ENCODE data around the gene TRPC4AP.

Gene TRPC4AP

GRCh38 chr20:35017099-35017835 lies 75.3 kb downstream of the TRPC4AP start:
- Mint-ChIP-seq H3K27ac (no peak overlapping the region), H3K27me3 (no peaks in the 10 kb centered on the region)

DNA sequence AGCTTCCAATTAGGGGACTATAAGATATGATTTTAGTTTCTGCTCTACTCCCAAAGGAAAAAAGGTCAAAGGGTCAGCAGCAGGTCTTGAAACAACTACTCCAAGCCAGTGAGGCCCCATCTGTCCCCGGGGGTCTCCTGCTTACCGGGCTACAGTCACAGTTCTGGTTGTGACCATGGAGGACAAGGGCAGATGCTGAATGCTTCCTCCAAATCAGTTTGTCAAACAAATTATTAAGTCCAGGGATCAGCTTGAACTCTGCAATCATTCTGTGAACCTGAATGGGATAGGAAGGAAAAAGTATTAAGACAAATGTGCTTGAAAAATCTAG lies 76.8 kb downstream of the TRPC4AP start:
- H3K4me3 Mint-ChIP-seq = no peak overlapping the region
- no peak for ATAC-seq
- H3K27ac Mint-ChIP-seq = peak overlapping the region in 1 of 2 donors; percentile 88

More at GRCh38 chr20:35017099-35017835, 75.3 kb downstream of the TRPC4AP start:
- no peaks in the 10 kb centered on the region for H3K9me3 Mint-ChIP-seq
- no peaks in the 10 kb centered on the region for H3K4me1 Mint-ChIP-seq
- DNase-seq (no peak), ATAC-seq (no peak)
- no peak overlapping the region for H3K4me3 Mint-ChIP-seq

DNA sequence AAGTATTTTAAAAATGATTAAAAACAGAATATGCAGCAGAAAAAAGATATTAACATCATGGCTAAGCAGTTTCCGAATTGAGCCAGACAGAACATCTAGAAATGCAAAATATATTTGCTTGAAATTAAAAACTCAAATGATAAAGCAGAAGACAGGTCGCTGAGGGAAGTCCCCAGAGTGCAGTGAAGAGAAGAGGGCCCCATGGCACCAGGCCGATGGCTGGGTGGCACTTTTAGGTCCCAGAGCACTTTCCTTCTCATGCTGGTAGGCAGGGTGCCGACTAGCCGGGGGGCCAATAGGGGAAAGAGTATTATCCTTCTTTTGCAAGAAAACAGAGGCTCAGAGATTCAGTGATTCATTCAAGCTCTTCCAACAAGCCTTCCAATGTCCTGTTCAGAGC lies 78.1 kb downstream of the TRPC4AP start:
- Mint-ChIP-seq H3K9me3 (no peaks in the 10 kb centered on the region), H3K4me3 (no peak overlapping the region), H3K27ac (peak overlapping the region in 1 of 2 donors; percentile 65), H3K27me3 (no peaks in the 10 kb centered on the region), H3K4me1 (no peaks in the 10 kb centered on the region)
- ATAC-seq = no peak
- no peak for DNase-seq

More for the DNA sequence above, 76.8 kb downstream of the TRPC4AP start:
- no peak for DNase-seq
- no peaks in the 10 kb centered on the region for H3K27me3 Mint-ChIP-seq
- H3K4me1 Mint-ChIP-seq = no peaks in the 10 kb centered on the region
- no peaks in the 10 kb centered on the region for H3K9me3 Mint-ChIP-seq

GRCh38 chr20:35013421-35014411 lies 78.9 kb downstream of the TRPC4AP start:
- H3K4me3 Mint-ChIP-seq = no peak overlapping the region
- no peaks in the 10 kb centered on the region for H3K9me3 Mint-ChIP-seq
- H3K27ac Mint-ChIP-seq = no peak overlapping the region
- DNase-seq (no peak), ATAC-seq (no peak)
- H3K27me3 Mint-ChIP-seq = no peaks in the 10 kb centered on the region
- no peaks in the 10 kb centered on the region for H3K4me1 Mint-ChIP-seq

- H3K4me1 Mint-ChIP-seq = no peaks in the 10 kb centered on the region
- H3K9me3 Mint-ChIP-seq = no peaks in the 10 kb centered on the region
- H3K4me3 Mint-ChIP-seq = no peak overlapping the region
- DNase-seq (no peak), ATAC-seq (no peak)
- H3K27ac Mint-ChIP-seq = no peak overlapping the region
- H3K27me3 Mint-ChIP-seq = no peaks in the 10 kb centered on the region
These were observed 80.2 kb downstream of the TRPC4AP start for GRCh38 chr20:35012227-35013069.

DNA sequence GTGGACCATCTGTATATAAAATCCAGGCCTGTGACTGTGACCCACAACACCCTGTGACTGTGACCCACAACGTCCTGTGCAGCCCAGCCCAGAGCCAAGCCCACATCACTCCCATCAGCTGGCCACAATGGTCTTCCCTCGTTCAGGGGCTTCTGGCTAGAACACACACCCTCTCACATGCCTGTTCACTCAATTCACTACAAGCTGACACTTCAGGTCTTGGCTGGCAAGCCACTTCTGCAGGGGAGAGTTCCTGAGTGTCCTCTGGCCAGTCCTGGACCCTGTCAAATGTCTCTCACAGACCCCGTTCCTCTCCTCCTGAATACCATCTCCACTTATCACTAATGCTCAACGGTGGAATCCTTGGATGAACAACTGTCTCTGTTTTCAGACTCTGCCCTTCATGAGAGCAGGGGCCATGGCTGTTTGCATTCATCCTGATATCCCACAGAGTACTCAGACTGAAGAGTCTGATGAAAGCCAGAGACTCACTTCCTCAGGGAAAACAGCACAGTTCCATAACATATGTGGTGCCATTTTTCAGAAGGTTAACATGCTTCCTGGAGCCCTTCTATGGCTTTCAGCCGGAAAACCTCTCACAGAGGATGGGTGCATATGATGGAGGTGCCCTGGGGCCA lies 80.9 kb downstream of the TRPC4AP start:
- Mint-ChIP-seq H3K9me3 (no peaks in the 10 kb centered on the region), H3K27me3 (no peaks in the 10 kb centered on the region), H3K4me3 (no peak overlapping the region), H3K27ac (peak overlapping the region in 1 of 2 donors; percentile 13), H3K4me1 (no peaks in the 10 kb centered on the region)
- no peak for DNase-seq
- no peak for ATAC-seq

DNA sequence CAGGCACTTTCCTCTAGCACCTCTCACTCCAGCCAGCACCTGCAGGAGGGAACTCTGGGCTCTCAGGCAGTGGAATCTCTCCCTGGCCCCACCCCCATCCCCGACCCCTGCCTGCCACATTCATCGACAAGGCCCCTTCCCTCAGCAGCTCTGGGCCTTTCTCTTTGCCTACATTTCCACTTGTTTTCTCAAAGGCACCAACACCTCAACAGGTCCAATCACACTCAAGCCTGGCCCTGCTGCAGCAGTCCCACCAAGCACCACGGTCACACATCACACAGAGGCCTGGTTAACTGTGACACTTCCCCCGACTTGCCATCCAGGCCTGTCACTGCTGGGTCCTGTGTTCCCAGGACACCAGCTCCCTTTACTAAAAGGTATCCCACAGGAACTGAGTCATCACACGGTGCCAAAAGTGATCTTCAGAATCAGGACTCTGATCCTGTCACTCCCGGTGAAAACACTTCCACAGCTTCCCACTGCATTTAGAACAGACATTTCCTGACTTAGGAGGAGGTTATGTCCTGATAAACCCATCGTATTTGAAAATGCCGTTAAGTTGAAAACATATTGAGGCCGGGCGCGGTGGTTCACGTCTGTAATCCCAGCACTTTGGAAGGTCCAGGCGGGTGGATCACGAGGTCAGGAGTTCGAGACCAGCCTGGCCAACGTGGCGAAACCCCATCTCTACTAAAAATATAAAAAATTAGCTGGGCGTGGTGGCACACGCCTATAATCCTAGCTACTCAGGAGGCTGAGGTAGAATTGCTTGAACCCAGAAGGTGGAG lies 82.0 kb downstream of the TRPC4AP start:
- ATAC-seq = no peak
- no peaks in the 10 kb centered on the region for H3K27me3 Mint-ChIP-seq
- DNase-seq = peak in 1 of 2 donors; percentile 3
- no peak overlapping the region for H3K4me3 Mint-ChIP-seq
- H3K4me1 Mint-ChIP-seq = no peaks in the 10 kb centered on the region
- H3K9me3 Mint-ChIP-seq = no peaks in the 10 kb centered on the region
- H3K27ac Mint-ChIP-seq = peak overlapping the region in 1 of 2 donors; percentile 85

DNA sequence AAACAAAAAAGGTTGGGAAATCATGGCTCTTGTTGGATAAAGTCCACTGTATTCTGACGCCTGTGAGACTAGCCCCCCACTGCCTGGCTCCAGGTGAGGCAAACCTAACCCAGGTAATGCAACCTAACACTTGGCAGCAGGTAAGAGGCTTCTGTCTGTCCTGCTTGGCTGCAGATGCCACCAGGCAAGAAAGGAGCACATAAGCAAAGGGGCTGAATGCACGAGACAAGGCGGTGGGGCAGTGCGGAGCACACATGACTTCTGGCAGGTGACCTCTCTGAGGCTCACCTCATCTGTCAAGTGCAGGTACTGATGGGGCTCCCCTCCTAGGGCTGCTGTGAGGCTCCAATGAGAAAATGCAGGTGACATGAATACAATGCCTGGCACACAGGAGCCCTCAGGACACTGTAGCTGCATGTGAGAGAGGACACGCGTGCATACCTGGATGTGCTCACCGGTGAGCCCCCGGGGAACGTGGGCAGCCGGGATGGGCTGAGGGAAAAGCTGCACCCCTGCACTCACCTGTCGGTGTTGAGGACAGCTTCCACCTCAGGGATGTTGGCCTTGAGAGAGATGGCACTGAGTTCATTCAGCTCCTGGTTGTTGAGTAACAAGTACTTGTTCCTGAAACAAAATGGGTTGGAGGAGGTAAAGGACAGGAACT lies 82.8 kb downstream of the TRPC4AP start:
- Mint-ChIP-seq H3K27me3 (no peaks in the 10 kb centered on the region), H3K9me3 (no peaks in the 10 kb centered on the region), H3K4me3 (no peak overlapping the region), H3K4me1 (no peaks in the 10 kb centered on the region), H3K27ac (peak overlapping the region in 1 of 2 donors; percentile 65)
- no peak for ATAC-seq
- peak in 1 of 2 donors; percentile 7 for DNase-seq

DNA sequence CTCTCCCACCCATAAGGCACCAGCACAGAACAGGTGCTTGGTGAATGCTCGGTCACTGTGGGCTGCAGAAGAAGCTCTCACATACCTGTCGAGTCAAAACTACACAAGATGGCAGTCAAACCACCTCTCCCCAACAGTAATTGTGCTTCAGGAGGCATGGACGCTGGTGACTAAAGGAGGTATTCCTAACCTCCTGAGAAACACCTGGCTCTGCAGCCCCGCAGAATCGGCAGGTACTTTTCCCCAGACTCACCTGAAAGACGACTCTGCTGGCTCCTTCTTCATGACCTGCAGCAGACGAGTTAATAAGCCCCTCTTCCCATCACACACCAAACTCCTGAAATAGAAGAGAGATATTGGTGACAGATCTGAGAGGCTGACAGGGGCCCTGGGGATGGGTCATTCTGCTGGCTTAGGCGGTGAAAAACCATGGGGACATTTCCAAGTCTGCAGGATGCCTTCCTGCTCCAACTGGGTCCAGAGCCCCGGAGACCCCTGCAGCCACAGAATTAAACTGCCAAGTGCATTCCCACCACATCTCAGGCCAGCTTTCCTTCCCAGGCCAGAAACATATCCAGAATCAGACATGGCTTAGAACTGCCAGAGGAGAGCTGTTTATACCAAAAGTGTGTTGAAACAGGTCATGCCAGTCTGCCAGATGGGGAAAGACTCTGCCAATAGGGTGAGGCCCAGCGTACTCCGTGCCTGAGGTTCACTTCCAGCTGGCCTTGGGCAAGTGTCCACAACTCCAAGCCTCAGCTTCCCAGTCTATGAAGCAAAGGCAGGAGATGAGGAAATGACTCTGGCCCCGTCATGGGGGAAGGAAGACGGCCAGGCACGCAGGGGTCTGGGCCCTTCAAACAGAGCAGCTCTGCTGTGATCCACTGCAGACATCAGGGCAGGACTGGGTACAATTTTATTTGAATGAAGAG lies 83.9 kb downstream of the TRPC4AP start:
- H3K27ac Mint-ChIP-seq = no peak overlapping the region

DNA sequence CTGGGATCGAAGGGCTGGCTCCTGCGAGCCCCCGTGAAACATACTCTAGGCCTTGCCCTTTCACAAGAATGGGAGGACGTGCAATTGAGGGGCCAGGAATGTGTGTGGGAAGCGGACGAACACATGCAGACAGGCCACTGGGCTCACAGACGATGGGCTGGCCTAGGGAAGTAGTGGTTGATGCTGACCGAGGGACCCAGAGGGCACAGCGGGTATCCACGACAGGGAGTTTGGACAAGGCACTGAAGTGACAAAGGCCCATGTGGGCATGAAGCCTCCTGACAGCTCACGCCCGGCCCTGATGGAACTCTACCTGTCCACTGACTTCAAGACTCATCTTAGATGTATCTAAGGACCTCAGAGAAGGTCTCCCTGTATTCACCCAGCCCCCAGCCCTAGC lies 84.7 kb downstream of the TRPC4AP start:
- Mint-ChIP-seq H3K4me1 (no peaks in the 10 kb centered on the region), H3K27ac (no peak overlapping the region), H3K9me3 (no peaks in the 10 kb centered on the region), H3K4me3 (no peak overlapping the region), H3K27me3 (no peaks in the 10 kb centered on the region)
- peak in 1 of 2 donors; percentile 6 for DNase-seq
- no peak for ATAC-seq

More for the DNA sequence above, 83.9 kb downstream of the TRPC4AP start:
- Mint-ChIP-seq H3K27me3 (no peaks in the 10 kb centered on the region), H3K4me1 (no peaks in the 10 kb centered on the region), H3K9me3 (no peaks in the 10 kb centered on the region), H3K4me3 (no peak overlapping the region)
- ATAC-seq (no peak), DNase-seq (peak in 1 of 2 donors; percentile 1)

DNA sequence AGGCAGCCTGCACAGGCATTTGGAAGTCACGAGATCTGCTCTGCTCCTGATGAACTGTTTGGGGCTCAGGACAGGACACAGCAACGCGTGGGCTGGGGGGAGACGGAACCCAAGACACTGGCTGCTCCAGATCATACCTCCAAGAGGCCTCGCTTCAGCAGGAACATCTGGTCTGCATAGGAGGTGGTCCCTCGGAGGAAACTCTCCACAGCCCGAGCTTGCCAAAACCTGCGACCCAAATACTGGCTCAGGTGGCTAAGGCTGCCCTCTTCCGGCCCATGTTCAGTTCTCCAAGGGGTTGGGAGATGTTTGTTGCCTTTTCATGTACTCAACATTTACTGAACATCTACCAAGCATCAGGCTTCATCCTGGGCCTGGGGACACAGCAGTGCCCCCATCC lies 85.2 kb downstream of the TRPC4AP start:
- Mint-ChIP-seq H3K27me3 (no peaks in the 10 kb centered on the region), H3K4me3 (no peak overlapping the region), H3K9me3 (no peaks in the 10 kb centered on the region), H3K4me1 (no peaks in the 10 kb centered on the region), H3K27ac (no peak overlapping the region)
- ATAC-seq = no peak
- no peak for DNase-seq

DNA sequence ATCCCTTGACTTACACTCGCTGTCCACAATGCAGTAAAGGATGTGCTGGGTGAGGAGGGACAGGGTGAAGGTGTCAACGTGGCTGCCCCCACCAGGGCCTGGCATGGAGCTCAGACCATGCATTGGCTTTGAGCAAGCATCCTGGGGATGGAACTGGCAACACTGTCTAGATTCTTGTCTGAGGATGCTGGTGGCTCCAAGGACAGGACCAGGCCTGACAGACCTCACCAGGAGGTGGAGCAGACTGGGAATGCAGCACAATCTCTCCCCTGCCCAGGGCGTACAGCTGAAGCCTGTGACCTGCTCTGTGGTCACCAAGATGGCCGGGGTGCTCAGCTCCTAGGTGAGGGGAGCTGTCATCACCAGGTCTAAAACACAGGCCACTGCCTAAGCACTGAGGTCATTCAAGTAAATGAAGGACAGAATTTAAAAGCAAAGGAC lies 86.1 kb downstream of the TRPC4AP start:
- Mint-ChIP-seq H3K27me3 (no peaks in the 10 kb centered on the region), H3K9me3 (no peaks in the 10 kb centered on the region), H3K27ac (peak overlapping the region in 1 of 2 donors; percentile 88), H3K4me3 (no peak overlapping the region), H3K4me1 (no peaks in the 10 kb centered on the region)
- DNase-seq (no peak), ATAC-seq (no peak)

- no peak overlapping the region for H3K4me3 Mint-ChIP-seq
- H3K9me3 Mint-ChIP-seq = no peaks in the 10 kb centered on the region
- peak overlapping the region in 1 of 2 donors; percentile 88 for H3K27ac Mint-ChIP-seq
- no peaks in the 10 kb centered on the region for H3K4me1 Mint-ChIP-seq
- DNase-seq = no peak
- ATAC-seq = no peak
- no peaks in the 10 kb centered on the region for H3K27me3 Mint-ChIP-seq
These were observed 86.6 kb downstream of the TRPC4AP start for GRCh38 chr20:35006009-35006408.
